H1 (cell line): Measurements from ENCODE around the gene CACNA1F. TPM values are rescaled to one million over a fixed set of nuclear protein-coding genes. Genes with fewer than 3 reads are reported as not detected.

Source experiments
- RAD21 ChIP-seq, 2 experiments: IDR thresholded peaks in 1 of 2; conservative IDR thresholded peaks in 1 of 2; 2 replicates each; pipeline ENCODE4 v1.6.1; 2011; ENCODE audit warnings: low read depth in 2 of 2, low read length in 2 of 2, improper control_type of control experiment in 1 of 2, inconsistent platforms in 1 of 2, mild to moderate bottlenecking in 1 of 2, moderate library complexity in 1 of 2
- polyA plus RNA-seq, 7 experiments: library from polyadenylated mRNA; depleted of rRNA in 3 of 7; stranded (reverse) in 5 of 7; unstranded in 2 of 7; fragments of >200 nt in 5 of 7; fragments of 200-250 nt in 2 of 7; gene quantifications; 1 replicate in 5 of 7; 2 replicates in 1 of 7; 4 replicates in 1 of 7; pipeline versions ENCODE4 v1.2.1 to v1.2.3, GENCODE V29; 2011 to 2013; ENCODE audit warnings: missing spikeins in 2 of 7, mixed read lengths in 2 of 7
- total RNA-seq: library from RNA; stranded (reverse); fragmentation: NEBNext Ultra II Directional; extraction: Animal tissue kit (Norgen Biotek cat#: 25700); gene quantifications from 2 replicates; pipeline ENCODE4 v1.2.1, GENCODE V29; 2021

Gene CACNA1F
- total and polyA plus RNA-seq, 2 of the 8 experiments (the other 6 are each of a cell fraction or from before 2014, with no cell fraction given), result 0.59 to 0.84 TPM

- TF ChIP-seq RAD21 (IDR thresholded peaks at IDR 0.05 in 1 of 2, conservative IDR thresholded peaks at IDR 0.05 in 1 of 2; ENCODE audit: low read depth in 2 of 2, low read length in 2 of 2), result no peak
These were observed 13.4 kb upstream of the CACNA1F start (continued) for GRCh38 chrX:49246541-49246940.
